ENCODE measurements around the gene ZNF555. TPM values are rescaled to one million over a fixed set of nuclear protein-coding genes. Genes with fewer than 3 reads are reported as not detected.
A peak's percentile ranks its signal among the peaks of the same experiment; 100 is the strongest.

ZNF555 gene
- total RNA-seq, 6 donors from 2014 or later: 3.3 to 7.5 (median 5.8) TPM

DNA sequence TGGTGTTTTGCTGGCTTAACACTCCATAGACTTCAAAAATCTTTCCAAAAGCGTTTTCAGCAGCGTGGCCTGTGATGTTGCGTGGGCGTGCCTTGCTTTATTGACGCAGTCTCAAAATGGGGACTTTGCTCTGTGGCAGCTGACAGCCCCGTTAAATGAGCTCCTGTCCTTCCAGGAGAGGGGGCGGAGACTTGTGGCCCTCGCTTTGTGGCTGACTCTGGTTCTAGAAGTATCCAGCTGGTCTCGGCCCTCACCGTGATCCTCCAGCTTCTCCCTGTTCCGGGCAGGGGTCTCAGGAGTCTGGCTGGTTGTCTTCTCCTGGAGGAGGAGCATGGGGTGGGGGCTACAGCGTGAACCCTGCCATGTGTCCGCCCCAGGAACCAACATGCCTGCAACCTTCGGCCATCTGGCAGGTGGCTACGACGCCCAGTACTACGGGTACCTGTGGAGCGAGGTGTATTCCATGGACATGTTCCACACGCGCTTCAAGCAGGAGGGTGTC, 30.0 kb upstream of the ZNF555 start:
- no peaks in the 10 kb centered on the region for H3K4me1 ChIP-seq
- peaks cover 4 to 73% (median 52%) of the 10 kb centered on the region in 4 donors for H3K36me3 ChIP-seq
- no peak overlapping the region for H3K27ac ChIP-seq
- TF ChIP-seq POLR2A (IDR thresholded peaks at IDR 0.05): no peak
- no peak for TF ChIP-seq EP300 (IDR thresholded peaks at IDR 0.05)
- TF ChIP-seq POLR2AphosphoS5 (IDR thresholded peaks at IDR 0.05): no peak
- TF ChIP-seq, protein P1, sequence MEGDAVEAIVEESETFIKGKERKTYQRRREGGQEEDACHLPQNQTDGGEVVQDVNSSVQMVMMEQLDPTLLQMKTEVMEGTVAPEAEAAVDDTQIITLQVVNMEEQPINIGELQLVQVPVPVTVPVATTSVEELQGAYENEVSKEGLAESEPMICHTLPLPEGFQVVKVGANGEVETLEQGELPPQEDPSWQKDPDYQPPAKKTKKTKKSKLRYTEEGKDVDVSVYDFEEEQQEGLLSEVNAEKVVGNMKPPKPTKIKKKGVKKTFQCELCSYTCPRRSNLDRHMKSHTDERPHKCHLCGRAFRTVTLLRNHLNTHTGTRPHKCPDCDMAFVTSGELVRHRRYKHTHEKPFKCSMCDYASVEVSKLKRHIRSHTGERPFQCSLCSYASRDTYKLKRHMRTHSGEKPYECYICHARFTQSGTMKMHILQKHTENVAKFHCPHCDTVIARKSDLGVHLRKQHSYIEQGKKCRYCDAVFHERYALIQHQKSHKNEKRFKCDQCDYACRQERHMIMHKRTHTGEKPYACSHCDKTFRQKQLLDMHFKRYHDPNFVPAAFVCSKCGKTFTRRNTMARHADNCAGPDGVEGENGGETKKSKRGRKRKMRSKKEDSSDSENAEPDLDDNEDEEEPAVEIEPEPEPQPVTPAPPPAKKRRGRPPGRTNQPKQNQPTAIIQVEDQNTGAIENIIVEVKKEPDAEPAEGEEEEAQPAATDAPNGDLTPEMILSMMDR (IDR thresholded peaks at IDR 0.05): no peak
- DNase-seq (no peak), ATAC-seq (ENCODE audit: low FRiP score in 2 of 2) (no peak)
- no peak overlapping the region for H3K4me3 ChIP-seq
- no peaks in the 10 kb centered on the region for H3K9me3 ChIP-seq
- WGBS, 2 donors: 97 to 100% methylated on average over 10 to 20 of the region's 20 CpGs
- H3K27me3 ChIP-seq: no peaks in the 10 kb centered on the region

DNA sequence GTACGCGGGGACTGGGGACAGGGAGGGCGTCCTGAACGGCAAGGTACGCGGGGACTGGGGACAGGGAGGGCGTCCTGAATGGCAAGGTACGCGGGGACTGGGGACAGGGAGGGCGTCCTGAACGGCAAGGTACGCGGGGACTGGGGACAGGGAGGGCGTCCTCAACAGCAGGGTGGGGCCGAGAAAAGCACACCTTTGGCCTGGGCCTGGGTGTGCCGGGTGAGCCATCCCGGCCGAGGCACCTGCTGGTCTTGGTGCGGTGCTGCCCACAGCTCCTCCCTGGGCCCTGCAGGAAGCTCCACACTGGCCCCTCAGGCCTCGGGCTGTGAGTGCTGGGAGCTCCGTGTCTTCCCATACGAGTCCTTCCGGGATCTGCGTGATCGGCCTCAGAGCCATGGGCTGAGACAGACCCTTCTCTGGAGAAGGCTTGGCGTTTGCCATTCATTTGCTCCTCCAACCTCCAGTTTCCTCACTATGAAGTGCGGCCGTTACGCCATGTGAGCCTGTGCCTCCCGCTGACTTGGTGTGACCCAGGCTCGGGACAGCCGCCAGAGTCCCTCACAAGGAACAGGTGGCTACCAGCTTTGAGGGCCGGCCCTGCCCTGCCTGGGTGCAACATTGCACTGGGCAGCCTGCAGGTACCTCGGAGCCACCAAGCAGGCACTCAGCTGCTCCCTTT, 29.4 kb upstream of the ZNF555 start:
- no peak for ATAC-seq (ENCODE audit: low FRiP score in 2 of 2)
- 92 to 95% methylated on average over 15 to 29 of the region's 34 CpGs for WGBS, 2 donors
- DNase-seq: peak in 1 of 2 donors; percentile 71
- TF ChIP-seq, protein P1 (IDR thresholded peaks at IDR 0.05): no peak
- TF ChIP-seq EP300 (IDR thresholded peaks at IDR 0.05): no peak
- TF ChIP-seq POLR2AphosphoS5 (IDR thresholded peaks at IDR 0.05): no peak
- no peak for TF ChIP-seq POLR2A (IDR thresholded peaks at IDR 0.05)
- H3K27me3 ChIP-seq: no peaks in the 10 kb centered on the region
- H3K4me1 ChIP-seq: no peaks in the 10 kb centered on the region
- no peak overlapping the region for H3K4me3 ChIP-seq
- no peak overlapping the region for H3K27ac ChIP-seq
- peaks cover 4 to 67% (median 48%) of the 10 kb centered on the region in 4 donors for H3K36me3 ChIP-seq
- H3K9me3 ChIP-seq: no peaks in the 10 kb centered on the region

DNA sequence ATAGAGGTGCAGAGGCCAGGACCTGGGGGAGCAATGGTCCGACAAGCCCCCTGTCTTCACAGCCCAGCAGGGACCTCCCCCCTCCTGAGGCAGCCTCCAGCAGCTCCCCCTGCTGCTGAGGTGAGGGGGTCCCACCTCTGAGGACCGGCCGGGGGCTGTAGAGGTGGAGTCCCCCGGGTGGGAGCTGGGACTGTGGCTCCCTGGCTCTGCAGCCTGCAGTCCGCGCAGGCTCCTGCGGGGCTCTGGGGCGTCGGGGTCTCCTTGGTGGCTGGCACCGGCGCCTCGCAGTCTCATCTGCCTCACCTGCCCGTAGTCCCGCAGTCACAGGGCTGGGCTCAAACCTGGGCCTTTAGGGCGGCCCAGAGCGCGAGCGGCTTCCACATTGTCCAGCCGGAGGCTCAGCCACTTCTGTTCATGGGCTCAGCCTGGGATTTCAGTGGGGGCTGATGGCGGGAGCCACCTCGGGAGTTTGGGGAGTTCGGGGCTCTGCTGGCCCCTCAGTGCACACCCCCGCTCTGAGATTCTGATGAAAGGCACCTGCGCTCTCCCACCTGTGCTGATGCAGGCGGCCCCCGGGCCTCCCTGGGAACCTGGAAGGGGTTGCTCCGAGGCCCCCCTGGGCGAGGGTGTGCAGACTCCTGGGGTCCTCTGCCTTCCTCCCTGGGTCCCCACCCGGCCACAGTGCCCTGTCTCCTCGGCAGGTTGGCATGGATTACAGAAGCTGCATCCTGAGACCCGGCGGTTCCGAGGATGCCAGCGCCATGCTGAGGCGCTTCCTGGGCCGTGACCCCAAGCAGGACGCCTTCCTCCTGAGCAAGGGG, 28.7 kb upstream of the ZNF555 start:
- ATAC-seq (ENCODE audit: low FRiP score in 2 of 2) (no peak), DNase-seq (peak in 1 of 2 donors; percentile 75)
- Histone ChIP-seq H3K36me3 (peaks cover 4 to 59% (median 41%) of the 10 kb centered on the region in 4 donors), H3K4me1 (no peaks in the 10 kb centered on the region), H3K4me3 (no peak overlapping the region), H3K27ac (no peak overlapping the region), H3K9me3 (no peaks in the 10 kb centered on the region), H3K27me3 (no peaks in the 10 kb centered on the region)
- 94 to 95% methylated on average over 13 to 27 of the region's 37 CpGs for WGBS, 2 donors
- no peak for TF ChIP-seq EP300 (IDR thresholded peaks at IDR 0.05)
- no peak for TF ChIP-seq POLR2A (IDR thresholded peaks at IDR 0.05)
- TF ChIP-seq, protein P1 (IDR thresholded peaks at IDR 0.05): no peak
- no peak for TF ChIP-seq POLR2AphosphoS5 (IDR thresholded peaks at IDR 0.05)

DNA sequence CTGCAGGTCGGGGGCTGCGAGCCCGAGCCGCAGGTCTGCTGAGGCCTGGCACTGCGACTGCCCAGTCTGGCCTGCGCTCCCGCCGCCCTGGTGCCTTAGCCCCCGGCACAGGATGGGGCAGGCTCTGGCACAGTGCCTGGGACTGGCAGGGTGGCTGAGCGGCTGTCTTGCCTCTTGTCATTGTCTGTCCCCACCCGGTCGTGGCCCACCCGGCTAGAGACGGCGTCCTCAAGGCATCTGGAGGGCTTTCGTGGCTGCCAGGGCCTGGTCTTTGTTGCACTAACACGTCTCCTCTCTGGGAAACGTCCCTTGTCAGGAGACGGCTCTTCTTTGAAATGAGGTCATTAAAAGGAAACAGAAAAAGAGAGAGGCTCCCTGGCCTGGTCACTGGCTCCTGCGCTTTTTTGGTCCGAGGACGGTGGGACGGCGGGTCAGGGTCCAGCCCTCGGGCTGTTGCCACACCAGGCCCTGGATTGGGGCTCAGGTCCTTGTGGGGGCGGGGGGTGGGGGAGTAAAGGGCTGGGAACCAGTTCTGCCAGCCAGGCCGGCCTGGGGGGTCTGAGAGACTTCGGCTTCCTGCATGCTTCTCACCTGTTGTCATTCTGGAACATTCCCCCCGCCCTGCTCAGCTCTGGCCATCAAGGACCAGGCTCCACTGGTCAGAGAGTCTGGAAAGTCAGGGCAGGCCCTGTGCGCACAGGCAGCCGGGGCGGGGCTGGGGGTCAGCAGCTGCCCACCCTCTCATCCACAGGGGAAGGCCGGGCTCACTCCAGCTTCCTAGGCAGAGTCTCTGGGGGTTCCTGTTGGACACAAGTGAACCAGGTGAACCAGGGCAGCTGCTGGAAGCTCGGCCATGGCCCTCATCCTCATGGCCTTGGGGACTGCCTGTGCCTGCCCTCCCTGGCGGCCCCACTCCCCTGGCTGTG, 27.8 kb upstream of the ZNF555 start:
- no peaks in the 10 kb centered on the region for H3K27me3 ChIP-seq
- H3K9me3 ChIP-seq: no peaks in the 10 kb centered on the region
- H3K4me1 ChIP-seq: no peaks in the 10 kb centered on the region
- H3K4me3 ChIP-seq: no peak overlapping the region
- TF ChIP-seq POLR2A (IDR thresholded peaks at IDR 0.05) (no peak), EP300 (IDR thresholded peaks at IDR 0.05) (no peak), POLR2AphosphoS5 (IDR thresholded peaks at IDR 0.05) (no peak)
- TF ChIP-seq, protein P1 (IDR thresholded peaks at IDR 0.05): no peak
- H3K27ac ChIP-seq: no peak overlapping the region
- ATAC-seq (ENCODE audit: low FRiP score in 2 of 2) (no peak), DNase-seq (peak in 1 of 2 donors; percentile 80)
- peaks cover 4 to 51% (median 33%) of the 10 kb centered on the region in 4 donors for H3K36me3 ChIP-seq
- 92% methylated on average over 14 to 35 of the region's 35 CpGs for WGBS, 2 donors

Data from upper lobe of left lung (tissue), 6 donors.